Left lung (tissue), 10 donors: ENCODE data around the gene ABHD17C. TPM values are rescaled to one million over a fixed set of nuclear protein-coding genes. Genes with fewer than 3 reads are reported as not detected.

Source experiments
- ATAC-seq: fragments of 200-7000 bp; cut with Tn5 transposase; one replicate; pipeline ENCODE4 v1.9.1; 2020; ENCODE audit warnings: moderate library complexity
- DNase-seq, 4 donors: peaks; one replicate each; pipeline ENCODE4 v3.0.0-alpha.2; 2013 to 2020
- H3K27ac ChIP-seq, 2 donors: fragments of 200-600 bp; sonication (generic) in 1 of 2; one replicate each; pipeline versions ENCODE4 v1.5.0 to v1.8.0; 2020 to 2021
- H3K27me3 ChIP-seq, 2 donors: fragments of 200-600 bp; sonication (generic) in 1 of 2; one replicate each; pipeline versions ENCODE4 v1.5.0 to v1.8.0; 2020 to 2021
- H3K36me3 ChIP-seq, 2 donors: fragments of 200-600 bp; sonication (generic) in 1 of 2; one replicate each; pipeline versions ENCODE4 v1.5.0 to v1.8.0; 2020 to 2021
- H3K4me1 ChIP-seq, 2 donors: fragments of 200-600 bp; one replicate each; pipeline ENCODE4 v1.8.0; 2021
- H3K4me3 ChIP-seq, 2 donors: fragments of 200-600 bp; sonication (generic) in 1 of 2; one replicate each; pipeline versions ENCODE4 v1.5.0 to v1.8.0; 2020 to 2021; ENCODE audit warnings: mild to moderate bottlenecking in 1 of 2
- H3K9me3 ChIP-seq, 2 donors: fragments of 200-600 bp; sonication (generic) in 1 of 2; one replicate each; pipeline versions ENCODE4 v1.5.0 to v1.8.0; 2020 to 2021
- CTCF ChIP-seq, 2 donors: fragments of 200-600 bp; sonication (generic) in 1 of 2; IDR thresholded peaks; one replicate each; pipeline versions ENCODE4 v1.5.0 to v1.8.0; 2021; ENCODE audit warnings: antibody characterized with exemption in 2 of 2
- intact Hi-C, 2 donors: fragments of 100-400 bp; cut with DNase I; formaldehyde crosslinking; loops; one replicate each; pipeline versions ENCODE4 v1.11.2 to v1.14.2; 2022
- polyA plus RNA-seq, 6 donors: library from polyadenylated mRNA; unstranded; fragments of 120-200 nt; gene quantifications; one replicate each; pipeline ENCODE4 v1.2.1, GENCODE V29; 2013; ENCODE audit not compliant: insufficient read length in 6 of 6
- total RNA-seq, 2 donors: library from RNA; stranded (reverse); fragmentation: NEBNext Ultra II Directional; extraction: Animal tissue kit (Norgen Biotek cat#: 25700); gene quantifications; one replicate each; pipeline ENCODE4 v1.2.1, GENCODE V29; 2021
- donor health status: DM: no; HTN: yes; CAD: no.
- donor health status: DM: no; HTN: no; CAD: no.

Gene ABHD17C
- total and polyA plus RNA-seq, 8 donors, result 23.7 to 34.3 (median 27.8) TPM

DNA sequence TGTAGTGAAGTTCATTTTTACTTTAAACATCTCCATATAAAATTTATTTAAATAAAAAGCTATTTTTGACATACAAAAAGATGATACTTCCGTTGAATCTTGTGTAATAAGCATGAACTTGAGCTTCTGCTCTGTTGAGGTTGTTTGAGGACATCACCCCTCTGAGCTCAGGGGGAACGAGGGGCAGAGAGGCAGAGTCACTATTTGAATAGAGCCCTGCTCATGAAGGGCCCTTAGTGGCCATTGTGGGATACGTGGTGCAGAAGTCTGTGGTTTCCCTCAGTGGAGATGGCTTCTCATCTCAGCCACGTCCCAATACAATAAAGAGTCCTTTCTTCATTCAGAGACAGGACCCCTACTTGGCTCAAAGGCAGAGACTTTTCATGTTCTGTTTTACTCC is 94.7 kb downstream of the ABHD17C start:
- H3K36me3 ChIP-seq, result no peaks in the 10 kb centered on the region
- no peaks in the 10 kb centered on the region for H3K27me3 ChIP-seq
- DNase-seq (no peak), ATAC-seq (no peak)
- TF ChIP-seq CTCF (IDR thresholded peaks at IDR 0.05), result no peak
- no peak overlapping the region for H3K4me3 ChIP-seq
- intact Hi-C loops, result no loop called here
- no peaks in the 10 kb centered on the region for H3K9me3 ChIP-seq
- H3K27ac ChIP-seq, result no peak overlapping the region
- H3K4me1 ChIP-seq, result peaks cover 0 to 24% of the 10 kb centered on the region in 2 donors

DNA sequence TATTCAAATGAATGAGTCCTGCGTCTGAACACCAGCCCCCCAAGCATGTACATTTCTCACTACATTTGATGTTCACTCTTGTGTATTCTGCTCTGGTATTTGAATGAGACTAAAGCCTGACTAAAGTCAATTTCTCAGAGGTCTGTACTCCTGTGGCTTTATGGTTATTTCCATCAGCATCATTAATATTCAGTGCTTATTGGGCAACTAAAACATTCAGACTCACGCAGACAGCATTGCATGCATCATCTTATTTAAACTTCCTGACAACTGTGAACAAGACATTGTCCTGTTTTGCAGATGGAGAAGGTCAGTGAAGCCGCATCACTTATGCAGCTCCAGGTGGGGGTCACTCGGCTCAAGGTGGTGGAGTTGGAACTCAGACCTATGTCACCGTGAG is 95.1 kb downstream of the ABHD17C start:
- Histone ChIP-seq H3K36me3 (no peaks in the 10 kb centered on the region), H3K4me3 (no peak overlapping the region), H3K9me3 (no peaks in the 10 kb centered on the region), H3K4me1 (peaks cover 0 to 24% of the 10 kb centered on the region in 2 donors), H3K27me3 (no peaks in the 10 kb centered on the region), H3K27ac (no peak overlapping the region)
- ATAC-seq (no peak), DNase-seq (no peak)
- intact Hi-C loops, result no loop called here
- no peak for TF ChIP-seq CTCF (IDR thresholded peaks at IDR 0.05)

DNA sequence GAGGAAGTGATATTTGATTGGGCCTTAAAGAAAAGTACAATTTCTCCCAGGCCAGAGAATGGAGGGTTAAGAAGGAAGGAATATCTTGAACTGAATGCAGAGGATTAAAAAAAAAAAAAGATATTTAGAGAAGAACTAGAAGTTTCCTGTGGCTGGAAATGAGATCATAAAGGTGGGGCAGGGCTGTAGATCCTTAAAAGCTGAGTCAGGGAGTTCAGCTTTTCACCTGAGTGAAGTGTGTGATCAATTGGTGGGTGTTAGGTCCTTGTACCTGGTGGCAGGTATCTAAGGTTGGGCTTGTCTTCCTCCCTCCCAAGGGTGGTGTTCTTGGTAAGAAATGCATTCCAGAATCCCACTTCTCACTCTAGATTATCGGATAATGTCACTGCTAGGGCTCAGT is 95.9 kb downstream of the ABHD17C start:
- no peak for TF ChIP-seq CTCF (IDR thresholded peaks at IDR 0.05)
- Histone ChIP-seq H3K4me1 (peaks cover 0 to 24% of the 10 kb centered on the region in 2 donors), H3K27ac (no peak overlapping the region), H3K9me3 (no peaks in the 10 kb centered on the region), H3K27me3 (no peaks in the 10 kb centered on the region), H3K4me3 (no peak overlapping the region), H3K36me3 (no peaks in the 10 kb centered on the region)
- intact Hi-C loops, result no loop called here
- ATAC-seq, result no peak
- no peak for DNase-seq

DNA sequence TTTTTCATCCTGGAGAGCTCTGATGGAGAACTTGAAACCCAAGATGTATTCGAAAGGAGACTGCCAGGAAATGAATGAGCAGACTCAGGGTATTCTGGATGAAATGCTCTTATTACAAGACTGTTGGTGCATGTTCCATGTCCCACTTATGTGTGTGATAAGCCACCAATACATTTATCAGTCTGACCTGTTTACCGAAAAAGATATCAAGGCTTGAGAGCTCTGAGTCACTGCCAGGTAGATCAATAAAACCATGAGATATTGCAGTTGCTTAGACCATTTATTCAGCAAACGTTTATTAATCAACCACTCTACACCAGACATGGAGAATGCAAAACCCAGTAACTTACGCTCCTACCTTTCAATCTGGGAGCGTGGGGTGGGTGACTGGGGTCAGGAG is 101.3 kb downstream of the ABHD17C start:
- H3K27ac ChIP-seq, result no peak overlapping the region
- no peaks in the 10 kb centered on the region for H3K27me3 ChIP-seq
- H3K9me3 ChIP-seq, result no peaks in the 10 kb centered on the region
- no peaks in the 10 kb centered on the region for H3K36me3 ChIP-seq
- H3K4me3 ChIP-seq, result no peak overlapping the region
- no peaks in the 10 kb centered on the region for H3K4me1 ChIP-seq
- intact Hi-C loops, result no loop called here
- TF ChIP-seq CTCF (IDR thresholded peaks at IDR 0.05), result no peak
- ATAC-seq (no peak), DNase-seq (no peak)

GRCh38 chr15:80798911-80799310 is 103.8 kb downstream of the ABHD17C start:
- ATAC-seq, result no peak

More at GRCh38 chr15:80798911-80799310, 103.8 kb downstream of the ABHD17C start:
- no peaks in the 10 kb centered on the region for H3K36me3 ChIP-seq
- no peaks in the 10 kb centered on the region for H3K27me3 ChIP-seq
- no peaks in the 10 kb centered on the region for H3K9me3 ChIP-seq
- no peak overlapping the region for H3K4me3 ChIP-seq
- TF ChIP-seq CTCF (IDR thresholded peaks at IDR 0.05), result no peak
- H3K4me1 ChIP-seq, result no peaks in the 10 kb centered on the region
- no peak overlapping the region for H3K27ac ChIP-seq
- intact Hi-C loops, result no loop called here
- no peak for DNase-seq
